ENCODE measurements around the gene URGCP. TPM values are rescaled to one million over a fixed set of nuclear protein-coding genes. Genes with fewer than 3 reads are reported as not detected.
A peak's percentile ranks its signal among the peaks of the same experiment; 100 is the strongest.

Gene URGCP
- total RNA-seq, 1 experiment from 2014 or later = 30.7 TPM

DNA sequence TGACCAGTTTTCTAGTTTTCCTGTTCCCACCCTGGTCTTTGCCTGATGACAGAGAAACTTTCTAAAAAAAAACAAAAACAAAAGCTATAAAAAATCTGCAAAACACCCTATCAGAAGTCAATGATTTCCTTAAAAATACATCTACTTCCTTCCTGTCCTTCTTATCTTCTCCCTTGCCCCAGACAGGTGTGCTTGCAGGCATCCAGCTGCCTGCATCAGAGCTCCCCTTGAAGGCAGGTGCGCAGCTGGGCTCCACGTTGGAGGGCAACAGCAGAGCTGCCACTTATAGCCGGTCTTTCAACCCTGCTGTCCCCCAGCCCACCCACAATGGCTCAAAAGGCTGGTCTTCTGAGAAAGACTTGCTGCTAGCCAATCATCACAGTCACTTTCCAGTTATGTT lies 49.6 kb upstream of the URGCP start:
- H2AFZ ChIP-seq (ENCODE audit: low read length) = no peak overlapping the region
- H3K4ac ChIP-seq (ENCODE audit: low read depth, low read length) = no peak overlapping the region
- no peak overlapping the region for H3K14ac ChIP-seq (ENCODE audit: insufficient read depth, low read length)
- H3K23ac ChIP-seq (ENCODE audit: insufficient read length, low read depth, low read length) = no peak overlapping the region
- no peaks in the 10 kb centered on the region for H3K4me1 ChIP-seq (ENCODE audit: insufficient read depth, low read length)
- no peak overlapping the region for H4K8ac ChIP-seq (replicated peaks; ENCODE audit: insufficient read length, low read depth, low read length)
- no peak overlapping the region for H2BK15ac ChIP-seq (ENCODE audit: low read depth, low read length)
- no peak overlapping the region for H2BK5ac ChIP-seq (ENCODE audit: insufficient read length, low read length)
- H3K18ac ChIP-seq (ENCODE audit: insufficient read length, low read depth, low read length) = no peak overlapping the region
- no CpG with 5 or more reads among the region's 3 CpGs for WGBS (ENCODE audit: extremely low coverage, insufficient read length, low lambda C conversion rate)
- H3K79me1 ChIP-seq (ENCODE audit: insufficient read depth, low read depth, low read length, poor library complexity, severe bottlenecking) = no peaks in the 10 kb centered on the region
- H2BK120ac ChIP-seq (ENCODE audit: low read depth, low read length, poor library complexity, severe bottlenecking) = no peak overlapping the region
- H3K36me3 Mint-ChIP-seq (ENCODE audit: insufficient read depth in 1 of 3, low read depth in 3 of 3) = peaks cover 10 to 13% (median 11%) of the 10 kb centered on the region in 3 experiments; a peak in 5 of 7 replicates
- no peaks in the 10 kb centered on the region for H3K79me2 ChIP-seq (ENCODE audit: insufficient read depth, low read length)
- no peaks in the 10 kb centered on the region for H3K27me3 ChIP-seq (ENCODE audit: insufficient read depth, low read length)
- H4K5ac ChIP-seq (ENCODE audit: insufficient read length, low read depth, low read length) = no peak overlapping the region
- no peak overlapping the region for H3K27ac ChIP-seq (ENCODE audit: insufficient read length, low read depth, low read length)
- DNase-seq = no peak
- H4K20me1 ChIP-seq (ENCODE audit: control insufficient read depth, insufficient read depth, insufficient read length) = no peaks in the 10 kb centered on the region
- peak overlapping the region in 1 of 3 experiments; percentile 54; a peak in 1 of 7 replicates for H3K27ac Mint-ChIP-seq
- H3K56ac ChIP-seq (ENCODE audit: insufficient read length, low read depth, low read length) = no peak overlapping the region
- no peak overlapping the region for H3K4me2 ChIP-seq (ENCODE audit: insufficient read depth, insufficient read length, low read length)
- no peak overlapping the region for H3T11ph ChIP-seq (ENCODE audit: low read length)
- H3K9me3 ChIP-seq (ENCODE audit: control insufficient read depth, low read depth, low read length) = no peaks in the 10 kb centered on the region
- TF ChIP-seq, protein P1, sequence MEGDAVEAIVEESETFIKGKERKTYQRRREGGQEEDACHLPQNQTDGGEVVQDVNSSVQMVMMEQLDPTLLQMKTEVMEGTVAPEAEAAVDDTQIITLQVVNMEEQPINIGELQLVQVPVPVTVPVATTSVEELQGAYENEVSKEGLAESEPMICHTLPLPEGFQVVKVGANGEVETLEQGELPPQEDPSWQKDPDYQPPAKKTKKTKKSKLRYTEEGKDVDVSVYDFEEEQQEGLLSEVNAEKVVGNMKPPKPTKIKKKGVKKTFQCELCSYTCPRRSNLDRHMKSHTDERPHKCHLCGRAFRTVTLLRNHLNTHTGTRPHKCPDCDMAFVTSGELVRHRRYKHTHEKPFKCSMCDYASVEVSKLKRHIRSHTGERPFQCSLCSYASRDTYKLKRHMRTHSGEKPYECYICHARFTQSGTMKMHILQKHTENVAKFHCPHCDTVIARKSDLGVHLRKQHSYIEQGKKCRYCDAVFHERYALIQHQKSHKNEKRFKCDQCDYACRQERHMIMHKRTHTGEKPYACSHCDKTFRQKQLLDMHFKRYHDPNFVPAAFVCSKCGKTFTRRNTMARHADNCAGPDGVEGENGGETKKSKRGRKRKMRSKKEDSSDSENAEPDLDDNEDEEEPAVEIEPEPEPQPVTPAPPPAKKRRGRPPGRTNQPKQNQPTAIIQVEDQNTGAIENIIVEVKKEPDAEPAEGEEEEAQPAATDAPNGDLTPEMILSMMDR (conservative IDR thresholded peaks at IDR 0.05) = no peak
- H2BK12ac ChIP-seq (ENCODE audit: insufficient read length, low read depth, low read length) = no peak overlapping the region
- H2AK5ac ChIP-seq (ENCODE audit: insufficient read length, low read length) = no peak overlapping the region
- no peak overlapping the region for H4K91ac ChIP-seq (ENCODE audit: insufficient read length, low read depth, low read length)
- no peak overlapping the region for H3K4me3 Mint-ChIP-seq
- H3K4me1 Mint-ChIP-seq = peaks cover 3 to 8% of the 10 kb centered on the region in 2 experiments; a peak in 3 of 4 replicates
- H2BK20ac ChIP-seq (ENCODE audit: low read depth, low read length, poor library complexity, severe bottlenecking) = no peak overlapping the region
- peaks cover 4 to 6% of the 10 kb centered on the region in 2 experiments; a peak in 3 of 5 replicates for H3K9me3 Mint-ChIP-seq
- H3K27me3 Mint-ChIP-seq (ENCODE audit: low read depth) = no peaks in the 10 kb centered on the region; the same call in 1 of the 2 replicates
- H3K9ac ChIP-seq (ENCODE audit: extremely low read depth, insufficient read length, low read length) = no peak overlapping the region
- H3K23me2 ChIP-seq (ENCODE audit: insufficient read length, low read depth, low read length, poor library complexity, severe bottlenecking) = no peaks in the 10 kb centered on the region

Data from H9 (cell line).